Activated naive CD8-positive, alpha-beta T cell (primary cell): Measurements from ENCODE around the gene SNRNP35.
"Not testable (repeated sequence)": the region's sequence is repeated elsewhere in the genome, so short reads cannot be mapped to it uniquely, and the experiment has no call there.

Experiments used
- H3K27ac Mint-ChIP-seq: one replicate; pipeline ENCODE4 v1.8.0; 2021; ENCODE audit warnings: mixed read lengths
- H3K27me3 Mint-ChIP-seq: one replicate; pipeline ENCODE4 v1.8.0; 2021; ENCODE audit warnings: mixed read lengths
- H3K36me3 Mint-ChIP-seq: one replicate; pipeline ENCODE4 v1.8.0; 2021; ENCODE audit warnings: mixed read lengths
- H3K4me1 Mint-ChIP-seq: one replicate; pipeline ENCODE4 v1.8.0; 2021; ENCODE audit warnings: low read depth, mixed read lengths
- H3K4me3 Mint-ChIP-seq: one replicate; pipeline ENCODE4 v1.8.0; 2021; ENCODE audit warnings: mild to moderate bottlenecking, mixed read lengths
- H3K9me3 Mint-ChIP-seq: one replicate; pipeline ENCODE4 v1.8.0; 2021; ENCODE audit warnings: low read depth, mixed read lengths

The SNRNP35 gene, protein sequence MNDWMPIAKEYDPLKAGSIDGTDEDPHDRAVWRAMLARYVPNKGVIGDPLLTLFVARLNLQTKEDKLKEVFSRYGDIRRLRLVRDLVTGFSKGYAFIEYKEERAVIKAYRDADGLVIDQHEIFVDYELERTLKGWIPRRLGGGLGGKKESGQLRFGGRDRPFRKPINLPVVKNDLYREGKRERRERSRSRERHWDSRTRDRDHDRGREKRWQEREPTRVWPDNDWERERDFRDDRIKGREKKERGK

DNA sequence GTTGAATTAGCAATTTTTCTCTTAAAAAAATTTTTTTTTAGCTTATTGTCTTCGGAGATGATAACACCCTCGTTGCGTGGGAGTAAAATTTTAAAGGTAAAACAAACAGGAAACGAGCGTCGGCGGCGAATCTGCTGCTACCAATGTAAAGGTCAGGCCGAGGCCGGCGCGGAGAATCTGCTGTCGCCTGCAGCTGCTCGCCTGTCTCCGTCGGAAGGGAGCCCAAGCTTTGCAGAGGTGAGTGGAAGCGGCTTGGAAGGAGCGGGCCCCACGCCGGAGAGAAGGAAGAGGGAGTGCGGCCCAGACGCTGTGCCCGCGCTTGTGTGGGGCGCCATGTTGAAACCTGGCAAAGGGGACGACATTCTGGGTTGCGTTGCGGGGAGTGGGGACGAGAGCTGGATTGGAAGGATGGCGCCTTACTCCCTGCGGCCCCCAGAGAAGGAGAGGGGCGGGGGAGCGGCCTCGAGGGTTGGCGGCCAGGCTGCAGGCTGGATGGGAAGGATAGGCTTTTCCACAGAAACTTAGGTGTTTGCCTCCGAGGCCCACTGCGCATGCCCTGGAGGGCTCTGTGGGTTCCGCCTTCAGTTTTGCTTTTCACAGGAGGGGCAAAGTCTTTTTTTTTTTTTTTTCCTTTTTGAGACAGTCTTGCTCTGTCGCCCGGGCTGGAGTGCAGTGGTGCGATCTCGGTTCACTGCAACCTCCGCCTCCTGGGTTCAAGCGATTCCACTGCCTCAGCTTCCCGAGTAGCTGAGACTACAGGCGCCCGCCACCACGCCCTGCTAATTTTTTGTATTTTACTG lies at the start of gene SNRNP35:
Gene SNRNP35 (plus strand): TSS at position 160 of the 800 bp plus-strand sequence. CDS start 7,402 bp downstream, outside the sequence.
- Mint-ChIP-seq H3K36me3 (no peaks in the 10 kb centered on the region), H3K27me3 (no peaks in the 10 kb centered on the region), H3K4me3 (peak within 1 kb of the TSS; percentile 99), H3K9me3 (no peaks in the 10 kb centered on the region), H3K4me1 (peaks cover 31% of the 10 kb centered on the region), H3K27ac (peak within 1 kb of the TSS; percentile 100)

DNA sequence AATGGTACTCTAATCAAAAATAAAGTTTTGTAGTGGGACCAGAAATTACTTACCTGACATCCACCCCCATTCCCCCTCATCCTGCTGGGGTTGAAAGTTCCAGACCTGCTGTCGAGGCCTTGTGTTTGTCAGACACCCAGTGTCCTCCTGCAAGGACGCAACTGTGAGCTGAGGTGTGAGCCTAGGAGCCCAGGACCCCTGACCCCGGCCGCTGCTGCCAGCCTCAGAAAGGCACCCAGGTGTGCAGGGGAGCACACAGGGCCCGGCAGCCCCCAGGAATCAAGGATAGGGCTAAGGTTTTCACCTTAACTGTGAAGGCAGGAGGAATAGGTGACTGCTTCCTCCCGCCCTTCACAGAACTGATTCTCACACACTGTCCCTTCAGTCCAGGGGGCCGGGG lies 49.3 kb upstream of the SNRNP35 start:
- not testable (repeated sequence) for H3K27me3 Mint-ChIP-seq, H3K9me3 Mint-ChIP-seq, H3K4me1 Mint-ChIP-seq, H3K4me3 Mint-ChIP-seq, H3K36me3 Mint-ChIP-seq, H3K27ac Mint-ChIP-seq

DNA sequence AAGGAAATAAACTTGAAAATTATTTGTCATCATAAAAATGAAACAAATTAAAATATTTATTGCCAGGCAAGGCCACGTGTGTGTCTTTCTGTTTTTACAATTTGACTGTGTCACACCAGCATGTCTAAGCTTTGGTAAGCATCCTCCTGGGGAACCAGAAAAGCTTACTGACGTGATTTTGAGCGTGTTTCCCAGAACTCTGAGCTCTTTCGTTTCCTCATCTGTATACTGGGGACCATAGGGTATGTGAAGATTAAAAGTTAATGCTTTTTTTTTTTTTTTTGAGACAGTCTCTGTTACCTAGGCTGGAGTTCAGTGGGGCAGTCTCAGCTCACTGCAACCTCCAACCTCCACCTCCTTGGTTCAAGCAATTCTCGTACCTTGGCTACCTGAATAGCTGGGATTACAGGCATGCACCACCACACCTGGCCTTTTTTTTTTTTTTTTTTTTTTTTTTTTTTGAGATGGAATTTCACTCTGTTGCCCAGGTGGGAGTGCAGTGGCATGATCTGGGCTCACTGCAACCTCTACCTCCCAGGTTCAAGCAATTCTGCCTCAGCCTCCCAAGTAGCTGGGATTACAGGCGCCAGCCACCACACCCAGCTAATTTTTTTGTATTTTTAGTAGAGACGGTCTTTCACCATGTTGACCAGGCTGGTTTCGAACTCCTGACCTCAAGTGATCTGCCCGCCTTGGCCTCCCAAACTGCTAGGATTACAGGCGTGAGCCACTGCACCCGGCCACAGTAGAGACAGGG lies 48.5 kb upstream of the SNRNP35 start:
- not testable (repeated sequence) for H3K36me3 Mint-ChIP-seq, H3K27me3 Mint-ChIP-seq, H3K4me1 Mint-ChIP-seq, H3K9me3 Mint-ChIP-seq, H3K4me3 Mint-ChIP-seq
- peak overlapping the region; percentile 8 for H3K27ac Mint-ChIP-seq

DNA sequence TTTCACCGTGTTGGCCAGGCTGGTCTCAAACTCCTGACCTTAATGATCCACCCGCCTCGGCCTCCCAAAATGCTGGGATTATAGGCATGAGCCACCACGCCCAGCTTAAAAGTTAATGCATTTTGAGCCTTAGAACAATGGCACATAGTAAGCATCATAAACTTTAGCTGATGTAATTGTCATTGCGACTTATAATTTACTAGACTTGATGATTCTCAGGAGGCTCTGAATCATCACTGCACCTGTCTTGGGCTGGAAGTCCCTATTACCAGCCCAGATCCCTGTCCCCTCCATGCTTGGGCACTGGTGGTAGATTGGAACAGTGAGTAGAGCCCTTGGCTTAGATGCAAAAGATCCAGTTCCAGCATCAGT lies 47.9 kb upstream of the SNRNP35 start:
- H3K27ac Mint-ChIP-seq, result peak overlapping the region; percentile 28
- peaks cover 2% of the 10 kb centered on the region for H3K36me3 Mint-ChIP-seq
- H3K4me3 Mint-ChIP-seq, result no peak overlapping the region
- no peaks in the 10 kb centered on the region for H3K27me3 Mint-ChIP-seq
- H3K9me3 Mint-ChIP-seq, result no peaks in the 10 kb centered on the region
- no peaks in the 10 kb centered on the region for H3K4me1 Mint-ChIP-seq

DNA sequence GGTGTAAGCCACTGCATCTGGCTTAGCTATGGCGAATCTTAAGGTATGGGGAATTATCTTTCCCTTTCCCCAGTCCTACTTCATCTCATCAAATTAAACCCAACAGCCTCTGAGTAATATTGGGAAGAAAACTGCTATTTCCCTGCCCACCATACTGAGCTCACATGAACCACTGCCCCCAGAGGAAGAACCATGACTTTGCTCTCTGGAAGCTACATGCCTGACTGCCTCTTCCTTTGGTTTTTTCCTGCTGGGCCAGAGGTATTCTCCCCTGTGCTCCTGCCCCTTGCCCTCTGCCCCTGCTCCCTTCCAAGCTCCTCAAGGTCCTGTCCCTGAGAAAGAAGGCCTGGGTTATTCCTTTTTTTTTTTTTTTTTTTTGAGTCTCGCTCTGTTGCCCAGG lies 36.6 kb upstream of the SNRNP35 start:
- H3K27me3 Mint-ChIP-seq, result no peaks in the 10 kb centered on the region
- no peaks in the 10 kb centered on the region for H3K4me1 Mint-ChIP-seq
- H3K27ac Mint-ChIP-seq, result no peak overlapping the region
- peaks cover 2% of the 10 kb centered on the region for H3K36me3 Mint-ChIP-seq
- no peak overlapping the region for H3K4me3 Mint-ChIP-seq
- no peaks in the 10 kb centered on the region for H3K9me3 Mint-ChIP-seq

DNA sequence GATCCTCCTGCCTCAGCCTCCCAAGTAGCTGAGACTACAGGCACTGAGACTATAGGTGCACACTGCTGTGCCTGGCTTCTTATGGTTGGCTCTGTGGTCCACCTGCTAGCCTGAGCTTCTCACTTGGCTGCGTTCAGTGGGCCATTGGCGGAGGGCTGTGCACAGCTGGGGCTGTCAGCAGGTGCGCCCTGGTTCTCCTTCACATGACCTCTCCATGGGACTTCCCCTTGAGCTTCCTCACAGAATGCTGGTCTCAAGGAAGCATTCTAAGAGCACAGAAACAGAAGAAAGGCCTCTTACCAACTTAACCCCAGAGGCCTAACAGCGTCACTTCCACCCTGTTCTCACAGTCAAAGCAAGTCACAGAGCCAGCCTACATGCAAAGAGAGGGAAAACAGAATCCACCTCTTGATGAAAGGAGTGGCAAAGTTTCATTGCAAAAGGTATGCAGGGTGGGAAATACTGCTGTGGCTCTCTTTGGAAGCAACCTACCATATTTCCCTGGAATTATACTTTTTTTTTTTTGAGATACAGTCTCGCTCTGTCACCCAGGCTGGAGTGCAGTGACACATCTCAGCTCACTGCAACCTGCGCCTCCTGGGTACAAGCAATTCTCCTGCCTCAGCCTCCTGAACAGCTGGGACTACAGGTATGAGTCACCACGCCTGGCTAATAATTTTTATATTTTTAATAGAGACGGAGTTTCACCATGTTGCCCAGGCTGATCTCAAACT lies 30.7 kb upstream of the SNRNP35 start:
- H3K4me1 Mint-ChIP-seq, result peaks cover 18% of the 10 kb centered on the region
- no peaks in the 10 kb centered on the region for H3K27me3 Mint-ChIP-seq
- H3K36me3 Mint-ChIP-seq, result peaks cover 3% of the 10 kb centered on the region
- no peaks in the 10 kb centered on the region for H3K9me3 Mint-ChIP-seq
- H3K4me3 Mint-ChIP-seq, result peak overlapping the region; percentile 23
- peak overlapping the region; percentile 79 for H3K27ac Mint-ChIP-seq

DNA sequence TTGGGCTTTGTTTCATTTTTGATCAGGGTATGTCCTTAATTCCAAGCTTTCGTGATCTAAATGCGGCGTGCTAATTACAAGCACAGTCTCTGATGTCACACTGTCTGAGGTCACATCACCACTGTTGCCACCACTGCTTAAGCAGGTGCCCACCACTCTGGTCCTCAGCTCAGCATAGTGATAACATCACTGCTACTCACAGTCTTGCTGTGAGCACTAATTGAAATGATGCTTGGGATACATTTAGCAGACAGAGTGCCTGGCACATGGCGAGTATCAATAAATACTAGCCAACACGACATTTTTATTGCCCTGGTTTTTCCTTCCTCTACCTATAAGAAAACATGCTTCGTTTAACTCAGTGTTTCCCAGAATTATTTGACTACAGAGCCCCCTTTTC lies 29.3 kb upstream of the SNRNP35 start:
- Mint-ChIP-seq H3K4me3 (no peak overlapping the region), H3K9me3 (no peaks in the 10 kb centered on the region), H3K27me3 (no peaks in the 10 kb centered on the region), H3K27ac (peak overlapping the region; percentile 43), H3K36me3 (peaks cover 7% of the 10 kb centered on the region), H3K4me1 (peaks cover 29% of the 10 kb centered on the region)

DNA sequence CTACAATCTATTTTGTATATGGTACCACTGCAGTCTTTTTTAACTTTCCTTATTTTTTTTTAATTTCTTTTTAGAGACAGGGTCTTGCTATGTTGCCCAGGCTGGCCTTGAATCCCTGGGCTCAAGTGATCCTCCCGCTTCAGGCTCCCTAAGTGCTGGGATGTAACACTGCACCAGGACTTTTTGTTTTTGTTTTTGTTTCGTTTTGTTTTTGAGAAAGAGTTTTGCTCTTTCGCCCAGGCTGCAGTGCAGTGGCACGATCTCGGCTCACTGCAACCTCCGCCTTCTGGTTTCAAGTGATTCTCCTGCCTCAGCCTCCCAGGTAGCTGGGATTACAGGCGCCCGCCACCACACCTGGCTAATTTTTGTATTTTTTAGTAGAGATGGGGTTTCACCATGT lies 28.8 kb upstream of the SNRNP35 start:
- H3K27me3 Mint-ChIP-seq, H3K4me3 Mint-ChIP-seq, H3K9me3 Mint-ChIP-seq, H3K36me3 Mint-ChIP-seq: not testable (repeated sequence)
- Mint-ChIP-seq H3K4me1 (peaks cover 33% of the 10 kb centered on the region), H3K27ac (peak overlapping the region; percentile 43)

DNA sequence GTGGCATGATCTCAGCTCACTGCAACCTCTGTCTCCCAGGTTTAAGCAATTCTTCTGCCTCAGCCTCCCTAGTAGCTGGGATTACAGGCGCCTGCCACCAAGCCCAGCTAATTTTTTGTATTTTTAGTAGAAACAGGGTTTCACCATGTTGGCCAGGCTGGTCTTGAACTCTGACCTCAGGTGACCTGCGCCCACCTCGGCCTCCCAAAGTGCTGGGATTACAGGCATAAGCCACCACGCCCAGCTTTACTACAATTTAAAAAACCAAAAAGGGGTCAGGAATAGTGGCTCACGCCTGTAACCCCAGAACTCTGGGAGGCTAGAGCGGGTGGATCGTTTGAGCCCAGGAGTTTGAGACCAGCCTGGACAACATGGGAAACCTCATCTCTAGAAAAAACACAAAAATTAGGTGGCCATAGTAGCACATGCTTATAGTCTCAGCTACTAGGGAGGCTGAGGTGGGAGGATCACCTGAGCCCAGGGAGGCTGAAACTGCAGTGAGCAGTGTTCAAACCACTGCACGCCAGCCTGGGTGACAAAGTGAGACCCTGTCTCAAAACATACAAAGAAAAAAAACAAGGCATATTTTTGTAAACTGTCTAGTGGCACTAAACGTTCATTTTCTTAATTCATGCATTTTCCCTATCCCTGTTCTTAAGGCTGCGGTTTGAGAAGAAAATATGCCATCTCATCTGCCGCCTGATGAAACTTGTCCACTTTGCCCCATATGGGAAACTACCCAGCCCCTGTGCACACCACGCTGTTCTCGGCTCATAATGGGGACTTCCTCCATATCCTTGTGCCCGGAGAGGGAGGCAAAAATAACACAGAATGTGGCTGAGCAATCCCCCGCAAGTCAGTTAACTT lies 25.8 kb upstream of the SNRNP35 start:
- Mint-ChIP-seq H3K27ac (peak overlapping the region; percentile 91), H3K4me1 (peaks cover 44% of the 10 kb centered on the region), H3K4me3 (peak overlapping the region; percentile 98)
- H3K27me3 Mint-ChIP-seq, H3K36me3 Mint-ChIP-seq, H3K9me3 Mint-ChIP-seq: not testable (repeated sequence)

DNA sequence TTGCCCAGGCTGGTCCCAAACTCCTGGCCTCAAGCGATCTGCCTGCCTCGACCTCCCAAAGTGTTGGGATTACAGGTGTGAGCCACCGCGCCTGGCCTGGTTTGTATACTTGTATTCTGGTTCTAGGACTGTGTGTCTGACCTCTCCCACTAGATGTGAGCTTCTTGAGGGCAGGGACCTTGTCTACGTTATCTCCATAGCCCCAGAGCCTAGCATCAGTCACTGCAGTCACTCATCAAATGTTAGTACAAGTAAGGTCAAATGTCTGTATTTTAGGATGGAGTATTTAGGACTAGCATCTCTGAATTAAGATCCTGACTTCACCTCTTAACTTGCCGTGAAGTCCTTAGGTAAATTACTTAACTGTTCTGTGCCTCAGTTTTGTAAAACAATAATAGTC lies 24.3 kb upstream of the SNRNP35 start:
- H3K36me3 Mint-ChIP-seq, result peaks cover 9% of the 10 kb centered on the region
- H3K4me3 Mint-ChIP-seq, result peak overlapping the region; percentile 98
- no peaks in the 10 kb centered on the region for H3K9me3 Mint-ChIP-seq
- H3K27me3 Mint-ChIP-seq, result no peaks in the 10 kb centered on the region
- peak overlapping the region; percentile 72 for H3K27ac Mint-ChIP-seq
- H3K4me1 Mint-ChIP-seq, result peaks cover 37% of the 10 kb centered on the region

DNA sequence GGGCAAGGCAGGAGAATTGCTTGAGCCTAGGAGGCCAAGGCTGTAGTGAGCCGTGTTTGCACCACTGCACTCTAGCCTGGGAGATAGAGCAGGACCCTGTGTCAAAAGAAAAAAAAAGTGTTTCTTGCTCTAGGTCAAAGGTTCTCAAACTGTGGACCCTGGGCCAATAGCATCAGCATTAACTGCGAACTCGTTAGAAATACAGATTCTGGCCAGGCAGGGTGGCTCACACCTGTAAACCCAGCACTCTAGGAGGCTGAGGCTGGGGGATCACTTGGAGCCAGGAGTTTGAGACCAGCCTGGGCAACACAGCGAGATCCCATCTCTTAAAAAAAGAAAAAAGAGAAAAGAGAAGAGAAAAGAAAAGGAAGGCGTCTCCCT lies 22.3 kb upstream of the SNRNP35 start:
- peaks cover 37% of the 10 kb centered on the region for H3K4me1 Mint-ChIP-seq
- H3K36me3 Mint-ChIP-seq, result peaks cover 9% of the 10 kb centered on the region
- H3K27me3 Mint-ChIP-seq, result no peaks in the 10 kb centered on the region
- peak overlapping the region; percentile 98 for H3K4me3 Mint-ChIP-seq
- H3K27ac Mint-ChIP-seq, result peak overlapping the region; percentile 96
- no peaks in the 10 kb centered on the region for H3K9me3 Mint-ChIP-seq

DNA sequence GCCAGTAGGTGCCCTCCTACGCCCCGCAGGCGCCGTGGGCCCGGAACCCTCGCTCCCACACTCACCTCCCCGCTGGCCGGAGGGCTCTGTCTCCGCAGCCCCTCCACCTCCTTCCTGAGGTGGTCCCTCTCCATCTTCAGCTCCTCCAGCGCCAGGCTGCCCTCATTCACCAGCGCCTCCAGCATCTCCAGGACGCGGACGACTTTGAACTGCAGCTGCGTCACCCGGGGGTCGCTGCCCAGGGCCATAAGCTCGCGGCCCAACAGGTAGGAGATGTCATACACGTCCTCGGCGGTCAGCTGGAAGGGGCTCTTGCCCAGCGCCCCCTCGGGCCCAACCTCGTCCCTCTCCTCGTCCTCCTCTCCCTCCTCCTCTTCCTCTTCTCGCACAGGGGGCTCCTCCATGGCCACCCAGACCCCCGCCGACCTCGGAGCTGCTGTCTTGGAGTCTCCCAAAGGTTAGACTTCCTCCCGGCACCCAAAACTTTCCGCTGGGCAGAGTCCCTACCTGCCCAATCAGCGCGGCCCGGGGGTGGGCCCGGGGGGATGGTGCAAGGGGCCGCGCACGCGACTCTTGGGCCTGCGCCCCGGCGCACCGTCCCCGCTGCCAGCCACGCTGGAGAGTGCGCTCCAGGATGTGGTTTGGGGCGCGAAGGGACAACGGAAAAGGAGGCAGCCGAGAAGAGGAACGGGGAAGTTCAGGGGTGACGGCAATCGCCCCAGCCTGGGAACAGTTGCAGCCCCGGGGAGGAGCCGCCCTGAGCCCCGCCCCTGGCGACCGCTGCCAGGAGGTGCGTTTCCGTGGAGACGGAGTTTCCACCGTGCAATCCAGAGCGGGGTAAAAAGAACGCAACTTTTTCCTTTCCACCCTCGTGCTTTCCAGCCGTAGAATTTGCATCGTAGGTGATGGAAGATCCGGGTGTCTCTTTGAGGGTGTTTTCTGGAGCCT lies 21.6 kb upstream of the SNRNP35 start, which contains the start of gene RILPL2:
Gene RILPL2 (minus strand): TSS at position 668 of the 948 bp plus-strand sequence. CDS start 264 bp downstream, at position 404.
- H3K36me3 Mint-ChIP-seq, result peaks cover 6% of the 10 kb centered on the region
- no peaks in the 10 kb centered on the region for H3K9me3 Mint-ChIP-seq
- peak within 1 kb of the TSS; percentile 98 for H3K4me3 Mint-ChIP-seq
- peaks cover 33% of the 10 kb centered on the region for H3K4me1 Mint-ChIP-seq
- H3K27me3 Mint-ChIP-seq, result no peaks in the 10 kb centered on the region
- peak within 1 kb of the TSS; percentile 96 for H3K27ac Mint-ChIP-seq

DNA sequence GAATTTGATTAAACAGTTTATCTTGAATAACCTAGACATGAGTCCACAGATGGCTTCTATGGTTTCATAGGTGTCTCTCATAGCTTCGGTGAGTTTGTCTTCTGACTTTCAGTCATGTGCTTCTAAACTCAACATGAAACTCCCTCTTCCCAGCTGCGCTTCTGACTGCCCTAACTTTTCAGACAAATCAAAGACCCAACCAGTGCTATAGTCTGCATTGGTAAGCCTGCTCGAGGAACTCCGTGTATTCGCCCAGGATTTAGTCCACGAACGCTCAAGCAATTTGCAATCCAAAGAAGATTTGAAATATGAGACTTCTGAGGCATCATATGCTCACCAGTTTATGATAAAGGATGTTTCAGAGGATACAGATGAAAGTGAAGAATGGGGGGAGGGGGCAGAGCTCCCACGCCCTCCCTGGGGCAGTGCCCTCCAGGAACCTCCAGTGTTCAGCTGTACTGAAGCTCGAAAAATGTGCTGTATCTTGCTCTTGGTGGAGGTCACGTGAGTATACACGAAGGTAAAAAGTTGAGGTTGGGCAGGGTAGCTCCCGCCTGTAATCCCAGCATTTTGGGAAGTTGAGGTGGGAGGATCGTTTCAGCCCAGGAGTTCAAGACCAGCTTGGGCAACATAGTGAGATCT lies 16.3 kb upstream of the SNRNP35 start:
- Mint-ChIP-seq H3K27me3 (no peaks in the 10 kb centered on the region), H3K27ac (no peak overlapping the region), H3K4me1 (peaks cover 13% of the 10 kb centered on the region), H3K9me3 (no peaks in the 10 kb centered on the region), H3K36me3 (no peaks in the 10 kb centered on the region), H3K4me3 (no peak overlapping the region)
